ENCODE data around the gene DNASE2. TPM values are rescaled to one million over a fixed set of nuclear protein-coding genes. Genes with fewer than 3 reads are reported as not detected.

Gene DNASE2
- total RNA-seq, 1 donor from 2014 or later = 23.5 TPM

- Mint-ChIP-seq H3K36me3 (peaks cover 21% of the 10 kb centered on the region), H3K27me3 (ENCODE audit: low read depth) (no peaks in the 10 kb centered on the region), H3K27ac (no peak overlapping the region), H3K4me3 (no peak overlapping the region), H3K9me3 (peaks cover 5% of the 10 kb centered on the region), H3K4me1 (no peaks in the 10 kb centered on the region)
- DNase-seq (ENCODE audit: low spot score in 2 of 2, unreplicated experiment in 2 of 2) = no peak
- no peak for TF ChIP-seq CTCF (IDR thresholded peaks at IDR 0.05; ENCODE audit: unreplicated experiment)
Measured at GRCh38 chr19:12873891-12874745, 7.1 kb downstream of the DNASE2 start.

GRCh38 chr19:12872941-12873890 is 8.0 kb downstream of the DNASE2 start:
- Mint-ChIP-seq H3K9me3 (peaks cover 5% of the 10 kb centered on the region), H3K4me3 (no peak overlapping the region), H3K36me3 (peaks cover 21% of the 10 kb centered on the region), H3K27ac (no peak overlapping the region), H3K4me1 (no peaks in the 10 kb centered on the region), H3K27me3 (ENCODE audit: low read depth) (no peaks in the 10 kb centered on the region)
- DNase-seq (ENCODE audit: low spot score in 2 of 2, unreplicated experiment in 2 of 2) = no peak
- no peak for TF ChIP-seq CTCF (IDR thresholded peaks at IDR 0.05; ENCODE audit: unreplicated experiment)

GRCh38 chr19:12872255-12872654 is 9.0 kb downstream of the DNASE2 start:
- no peak overlapping the region for H3K27ac Mint-ChIP-seq
- no peak overlapping the region for H3K4me3 Mint-ChIP-seq
- H3K4me1 Mint-ChIP-seq = peaks cover under 1% of the 10 kb centered on the region
- H3K9me3 Mint-ChIP-seq = peaks cover 5% of the 10 kb centered on the region
- no peak for TF ChIP-seq CTCF (IDR thresholded peaks at IDR 0.05; ENCODE audit: unreplicated experiment)
- no peak for DNase-seq (ENCODE audit: low spot score in 2 of 2, unreplicated experiment in 2 of 2)
- H3K36me3 Mint-ChIP-seq = peaks cover 21% of the 10 kb centered on the region
- no peaks in the 10 kb centered on the region for H3K27me3 Mint-ChIP-seq (ENCODE audit: low read depth)

GRCh38 chr19:12871681-12872080 is 9.6 kb downstream of the DNASE2 start:
- TF ChIP-seq CTCF (IDR thresholded peaks at IDR 0.05; ENCODE audit: unreplicated experiment) = no peak
- Mint-ChIP-seq H3K4me1 (peaks cover 4% of the 10 kb centered on the region), H3K36me3 (peaks cover 21% of the 10 kb centered on the region), H3K4me3 (no peak overlapping the region), H3K27ac (no peak overlapping the region), H3K27me3 (ENCODE audit: low read depth) (no peaks in the 10 kb centered on the region), H3K9me3 (peaks cover 5% of the 10 kb centered on the region)
- no peak for DNase-seq (ENCODE audit: low spot score in 2 of 2, unreplicated experiment in 2 of 2)

GRCh38 chr19:12868540-12869112 is 12.6 kb downstream of the DNASE2 start:
- H3K9me3 Mint-ChIP-seq = peaks cover 5% of the 10 kb centered on the region
- H3K27ac Mint-ChIP-seq = no peak overlapping the region
- peaks cover 15% of the 10 kb centered on the region for H3K36me3 Mint-ChIP-seq
- peaks cover under 1% of the 10 kb centered on the region for H3K27me3 Mint-ChIP-seq (ENCODE audit: low read depth)
- no peak for TF ChIP-seq CTCF (IDR thresholded peaks at IDR 0.05; ENCODE audit: unreplicated experiment)
- no peak for DNase-seq (ENCODE audit: low spot score in 2 of 2, unreplicated experiment in 2 of 2)
- H3K4me3 Mint-ChIP-seq = peak overlapping the region; percentile 5
- H3K4me1 Mint-ChIP-seq = peaks cover 7% of the 10 kb centered on the region
